DOHH2 (cell line): ENCODE measurements around the gene PARD6B.

ENCODE experiments used
- H3F3A ChIP-seq: fragments of 200-600 bp; sonication (generic), shearing (Covaris generic); 2 replicates; pipeline ENCODE4 v1.6.0; 2016; ENCODE audit warnings: antibody characterized with exemption, mild to moderate bottlenecking; ENCODE audit not compliant: control insufficient read depth, insufficient read depth
- H3K27ac ChIP-seq: fragments of 200-600 bp; sonication (generic); 2 replicates; pipeline ENCODE4 v1.5.1; 2014; ENCODE audit warnings: low read depth, mild to moderate bottlenecking, low read length, moderate library complexity
- H3K27me3 ChIP-seq: fragments of 200-600 bp; sonication (generic); 2 replicates; pipeline ENCODE4 v1.6.1; 2014; ENCODE audit warnings: mild to moderate bottlenecking, low read length, mixed read lengths; ENCODE audit not compliant: control insufficient read depth
- H3K36me3 ChIP-seq: fragments of 200-600 bp; sonication (generic); 2 replicates; pipeline ENCODE4 v1.6.1; 2014; ENCODE audit warnings: mild to moderate bottlenecking, low read length, moderate library complexity, mixed read lengths; ENCODE audit not compliant: control insufficient read depth
- H3K4me1 ChIP-seq: fragments of 200-600 bp; sonication (generic); 2 replicates; pipeline ENCODE4 v1.6.1; 2014; ENCODE audit warnings: mild to moderate bottlenecking, low read length, mixed read lengths; ENCODE audit not compliant: control insufficient read depth
- H3K4me2 ChIP-seq: fragments of 200-600 bp; sonication (generic); 2 replicates; pipeline ENCODE4 v1.6.0; 2014; ENCODE audit warnings: mild to moderate bottlenecking, low read length, moderate library complexity
- H3K4me3 ChIP-seq: fragments of 200-600 bp; sonication (generic); 2 replicates; pipeline ENCODE4 v1.5.1; 2014; ENCODE audit warnings: mild to moderate bottlenecking, low read length, mixed read lengths
- H3K79me2 ChIP-seq: fragments of 200-600 bp; sonication (generic); 2 replicates; pipeline ENCODE4 v1.6.1; 2014; ENCODE audit warnings: mild to moderate bottlenecking, low read length, mixed read lengths; ENCODE audit not compliant: control insufficient read depth
- H3K9me2 ChIP-seq: fragments of 200-600 bp; sonication (generic); replicated peaks from 2 replicates; pipeline ENCODE4 v1.6.1; 2014; ENCODE audit warnings: mild to moderate bottlenecking, low read length, mixed read lengths; ENCODE audit not compliant: control insufficient read depth
- H3K9me3 ChIP-seq: fragments of 200-600 bp; sonication (generic); 2 replicates; pipeline ENCODE4 v1.6.1; 2014; ENCODE audit warnings: antibody characterized with exemption, low read length, mixed read lengths; ENCODE audit not compliant: control insufficient read depth, insufficient read depth
- H4K20me1 ChIP-seq: fragments of 200-600 bp; sonication (generic); 2 replicates; pipeline ENCODE4 v1.6.0; 2014; ENCODE audit warnings: low read depth, mild to moderate bottlenecking, antibody characterized with exemption, low read length, moderate library complexity; ENCODE audit not compliant: control insufficient read depth, insufficient read depth
- CTCF ChIP-seq: fragments of 200-600 bp; sonication (generic); IDR thresholded peaks from one replicate; pipeline ENCODE4 v1.5.1; 2014; ENCODE audit warnings: antibody characterized with exemption, mild to moderate bottlenecking, low read depth, low read length; ENCODE audit not compliant: poor library complexity, severe bottlenecking
- EZH2phosphoT487 ChIP-seq: fragments of 200-600 bp; sonication (generic); IDR thresholded peaks from 2 replicates; pipeline ENCODE4 v1.6.1; 2017; ENCODE audit warnings: borderline replicate concordance, mild to moderate bottlenecking, antibody characterized with exemption, low read length, moderate library complexity, mixed read lengths

The PARD6B gene

GRCh38 chr20:50750145-50750671 is 18.8 kb downstream of the PARD6B start:
- H3K4me3 ChIP-seq: no peak overlapping the region
- no peaks in the 10 kb centered on the region; the same call in 1 of the 2 replicates for H3F3A ChIP-seq
- 0 out of 2 replicates have a peak, but pooled peaks cover 9% of the 10 kb centered on the region for H4K20me1 ChIP-seq
- H3K27me3 ChIP-seq: no peaks in the 10 kb centered on the region
- H3K4me2 ChIP-seq: no peak overlapping the region
- H3K9me3 ChIP-seq: no peaks in the 10 kb centered on the region
- no peaks in the 10 kb centered on the region for H3K4me1 ChIP-seq
- TF ChIP-seq EZH2phosphoT487 (no peak), CTCF (no peak)
- no peaks in the 10 kb centered on the region for H3K79me2 ChIP-seq
- no peaks in the 10 kb centered on the region for H3K9me2 ChIP-seq
- H3K36me3 ChIP-seq: peaks cover 13% of the 10 kb centered on the region
- no peak overlapping the region for H3K27ac ChIP-seq

GRCh38 chr20:50753152-50753551 is 21.8 kb downstream of the PARD6B start:
- no peak overlapping the region for H3K4me2 ChIP-seq
- H3K79me2 ChIP-seq: no peaks in the 10 kb centered on the region
- H3K27me3 ChIP-seq: no peaks in the 10 kb centered on the region
- TF ChIP-seq CTCF: no peak
- no peak for TF ChIP-seq EZH2phosphoT487
- H4K20me1 ChIP-seq: 0 out of 2 replicates have a peak, but pooled peaks cover 5% of the 10 kb centered on the region
- no peaks in the 10 kb centered on the region for H3K9me3 ChIP-seq
- no peaks in the 10 kb centered on the region for H3K9me2 ChIP-seq
- no peaks in the 10 kb centered on the region for H3F3A ChIP-seq
- no peak overlapping the region for H3K27ac ChIP-seq
- peaks cover 10% of the 10 kb centered on the region for H3K36me3 ChIP-seq
- H3K4me1 ChIP-seq: no peaks in the 10 kb centered on the region
- no peak overlapping the region for H3K4me3 ChIP-seq

- H3K79me2 ChIP-seq: no peaks in the 10 kb centered on the region
- H3K36me3 ChIP-seq: peaks cover 10% of the 10 kb centered on the region
- TF ChIP-seq EZH2phosphoT487: no peak
- no peak for TF ChIP-seq CTCF
- H3K4me1 ChIP-seq: no peaks in the 10 kb centered on the region
- H3K9me3 ChIP-seq: no peaks in the 10 kb centered on the region
- no peaks in the 10 kb centered on the region for H3K9me2 ChIP-seq
- H3F3A ChIP-seq: no peaks in the 10 kb centered on the region
- no peaks in the 10 kb centered on the region for H3K27me3 ChIP-seq
- H3K4me2 ChIP-seq: no peak overlapping the region
- 0 out of 2 replicates have a peak, but pooled peaks cover 5% of the 10 kb centered on the region for H4K20me1 ChIP-seq
- no peak overlapping the region for H3K4me3 ChIP-seq
- H3K27ac ChIP-seq: no peak overlapping the region
These were observed 23.0 kb downstream of the PARD6B start for GRCh38 chr20:50754420-50754819.
